Fibroblast of lung (primary cell): ENCODE measurements around the gene AGBL4. TPM values are rescaled to one million over a fixed set of nuclear protein-coding genes. Genes with fewer than 3 reads are reported as not detected.
"Not testable (repeated sequence)": the region's sequence is repeated elsewhere in the genome, so short reads cannot be mapped to it uniquely, and the experiment has no call there.

Experiments used
- DNase-seq, 2 donors: peaks; one replicate each; pipeline versions ENCODE4 v3.0.0 to v3.0.0-alpha.2; 2010; ENCODE audit warnings: low read depth in 2 of 2
- H2AFZ ChIP-seq: 2 replicates; pipeline ENCODE4 v1.5.1; 2012; ENCODE audit warnings: low read length, control low read depth, inconsistent platforms
- H3K27ac ChIP-seq: 2 replicates; pipeline ENCODE4 v1.5.1; 2011; ENCODE audit warnings: low read length, control low read depth; ENCODE audit not compliant: insufficient read depth
- H3K27me3 ChIP-seq: 2 replicates; pipeline ENCODE4 v1.5.1; 2011; ENCODE audit warnings: mild to moderate bottlenecking, low read length; ENCODE audit not compliant: control insufficient read depth, insufficient read depth
- H3K36me3 ChIP-seq: 2 replicates; pipeline ENCODE4 v1.5.1; 2011; ENCODE audit warnings: low read length; ENCODE audit not compliant: control insufficient read depth, insufficient read depth
- H3K4me1 ChIP-seq: 2 replicates; pipeline ENCODE4 v1.5.1; 2011; ENCODE audit warnings: low read length; ENCODE audit not compliant: control insufficient read depth, insufficient read depth; ENCODE audit errors: extremely low read depth
- H3K4me2 ChIP-seq: 2 replicates; pipeline ENCODE4 v1.5.1; 2011; ENCODE audit warnings: low read length, control low read depth; ENCODE audit not compliant: insufficient read depth; ENCODE audit errors: extremely low read depth
- H3K4me3 ChIP-seq, 4 experiments: fragments of 200-600 bp in 1 of 4; sonication (generic) in 1 of 4; replicated peaks in 1 of 4; 2 replicates each; pipeline ENCODE4 v1.5.1; 2011 to 2016; ENCODE audit warnings: low read length in 4 of 4, low read depth in 3 of 4, mild to moderate bottlenecking in 3 of 4, control low read depth in 2 of 4, inconsistent platforms in 1 of 4, mixed read lengths in 1 of 4; ENCODE audit not compliant: insufficient read depth in 1 of 4; ENCODE audit errors: control extremely low read depth in 1 of 4
- H3K79me2 ChIP-seq: 2 replicates; pipeline ENCODE4 v1.5.1; 2012; ENCODE audit warnings: mild to moderate bottlenecking, low read length, inconsistent platforms; ENCODE audit not compliant: control insufficient read depth, insufficient read depth
- H3K9ac ChIP-seq: 2 replicates; pipeline ENCODE4 v1.5.1; 2011; ENCODE audit warnings: mild to moderate bottlenecking, low read length, control low read depth; ENCODE audit not compliant: insufficient read depth
- H3K9me3 ChIP-seq: 2 replicates; pipeline ENCODE4 v1.5.1; 2012; ENCODE audit warnings: low read depth, low read length; ENCODE audit not compliant: control insufficient read depth, insufficient read depth
- H4K20me1 ChIP-seq: 2 replicates; pipeline ENCODE4 v1.5.1; 2011; ENCODE audit warnings: low read length; ENCODE audit not compliant: control insufficient read depth, insufficient read depth; ENCODE audit errors: extremely low read depth
- CTCF ChIP-seq, 2 donors: IDR thresholded peaks in 1 of 2; conservative IDR thresholded peaks in 1 of 2; 1 replicate in 1 of 2; 2 replicates in 1 of 2; pipeline ENCODE4 v1.5.1; 2011 to 2012; ENCODE audit warnings: low read length in 2 of 2, control low read depth in 1 of 2, inconsistent platforms in 1 of 2, low read depth in 1 of 2, mild to moderate bottlenecking in 1 of 2
- EZH2 ChIP-seq: IDR thresholded peaks from 2 replicates; pipeline ENCODE4 v1.5.1; 2012; ENCODE audit warnings: low read length, control low read depth, mild to moderate bottlenecking; ENCODE audit errors: missing control alignments
- polyA plus RNA-seq, 2 donors: library from polyadenylated mRNA; depleted of rRNA in 1 of 2; stranded (reverse) in 1 of 2; unstranded in 1 of 2; fragments of >200 nt; gene quantifications; 2 replicates each; pipeline ENCODE4 v1.2.1, GENCODE V29; 2011 to 2012; ENCODE audit warnings: missing spikeins in 1 of 2
- total RNA-seq: library from RNA; depleted of rRNA; stranded (reverse); fragments of >200 nt; gene quantifications from 2 replicates; pipeline ENCODE4 v1.2.1, GENCODE V29; 2014

The AGBL4 gene
- total and polyA plus RNA-seq, 2 donors (not counting 1 experiment from before 2014, with no cell fraction given): not detected

GRCh38 chr1:49841767-49842166 is 182.0 kb downstream of the AGBL4 start:
- H3K9me3 ChIP-seq: no peaks in the 10 kb centered on the region
- no peaks in the 10 kb centered on the region for H3K36me3 ChIP-seq
- H3K4me2 ChIP-seq: no peak overlapping the region
- H4K20me1 ChIP-seq: no peaks in the 10 kb centered on the region
- H3K4me1 ChIP-seq: no peaks in the 10 kb centered on the region
- H3K9ac ChIP-seq: no peak overlapping the region
- no peak for DNase-seq
- H2AFZ ChIP-seq: no peak overlapping the region
- H3K79me2 ChIP-seq: no peaks in the 10 kb centered on the region
- no peak overlapping the region for H3K27ac ChIP-seq
- H3K27me3 ChIP-seq: no peaks in the 10 kb centered on the region
- TF ChIP-seq CTCF (conservative IDR thresholded peaks at IDR 0.05 in 1 of 2, IDR thresholded peaks at IDR 0.05 in 1 of 2; ENCODE audit: low read depth in 1 of 2, low read length in 2 of 2): no peak
- TF ChIP-seq EZH2: no peak
- H3K4me3 ChIP-seq: no peak overlapping the region

GRCh38 chr1:49824261-49824660 is 199.5 kb downstream of the AGBL4 start:
- Histone ChIP-seq H4K20me1 (no peaks in the 10 kb centered on the region), H3K27me3 (no peaks in the 10 kb centered on the region), H2AFZ (no peak overlapping the region), H3K9ac (no peak overlapping the region), H3K4me1 (no peaks in the 10 kb centered on the region), H3K9me3 (no peaks in the 10 kb centered on the region), H3K4me3 (no peak overlapping the region), H3K27ac (no peak overlapping the region), H3K36me3 (no peaks in the 10 kb centered on the region), H3K4me2 (no peak overlapping the region), H3K79me2 (no peaks in the 10 kb centered on the region)
- TF ChIP-seq CTCF (conservative IDR thresholded peaks at IDR 0.05 in 1 of 2, IDR thresholded peaks at IDR 0.05 in 1 of 2; ENCODE audit: low read depth in 1 of 2, low read length in 2 of 2): no peak
- TF ChIP-seq EZH2: no peak
- no peak for DNase-seq

- H3K4me2 ChIP-seq: no peak overlapping the region
- TF ChIP-seq EZH2 (no peak), CTCF (conservative IDR thresholded peaks at IDR 0.05 in 1 of 2, IDR thresholded peaks at IDR 0.05 in 1 of 2; ENCODE audit: low read depth in 1 of 2, low read length in 2 of 2) (no peak)
- no peak overlapping the region for H3K27ac ChIP-seq
- no peaks in the 10 kb centered on the region for H3K27me3 ChIP-seq
- no peaks in the 10 kb centered on the region for H4K20me1 ChIP-seq
- no peaks in the 10 kb centered on the region for H3K79me2 ChIP-seq
- H2AFZ ChIP-seq: no peak overlapping the region
- no peaks in the 10 kb centered on the region for H3K4me1 ChIP-seq
- no peak overlapping the region for H3K4me3 ChIP-seq
- H3K36me3 ChIP-seq: no peaks in the 10 kb centered on the region
- no peaks in the 10 kb centered on the region for H3K9me3 ChIP-seq
- DNase-seq: no peak
- H3K9ac ChIP-seq: no peak overlapping the region
Measured at GRCh38 chr1:49817681-49818080, 206.1 kb downstream of the AGBL4 start.

- H2AFZ ChIP-seq, H4K20me1 ChIP-seq, H3K9me3 ChIP-seq, H3K4me3 ChIP-seq, H3K79me2 ChIP-seq, H3K4me2 ChIP-seq, H3K4me1 ChIP-seq, DNase-seq, H3K9ac ChIP-seq, H3K27me3 ChIP-seq, H3K36me3 ChIP-seq, H3K27ac ChIP-seq: not testable (repeated sequence)
Measured at GRCh38 chr1:49787013-49787412, 236.7 kb downstream of the AGBL4 start.
